Kidney (tissue), 14 donors: Measurements from ENCODE around the gene DOHH. TPM values are rescaled to one million over a fixed set of nuclear protein-coding genes. Genes with fewer than 3 reads are reported as not detected.

Experiments used
- DNase-seq, 5 donors: peaks; one replicate each; pipeline ENCODE4 v3.0.0-alpha.2; 2013 to 2020
- FAIRE-seq: peaks from 2 replicates; lab custom pipeline; 2012; peaks lifted over from hg19 to GRCh38; lab: Jason Lieb, UNC
- H3K27ac ChIP-seq, 2 donors: one replicate each; pipeline ENCODE4 v1.7.0; 2013; ENCODE audit warnings: low read depth in 2 of 2, low read length in 2 of 2, inconsistent platforms in 1 of 2
- H3K27me3 ChIP-seq: one replicate; pipeline ENCODE4 v1.7.1; 2013; ENCODE audit warnings: low read length, inconsistent platforms; ENCODE audit not compliant: control insufficient read depth, insufficient read depth
- H3K36me3 ChIP-seq, 3 donors: one replicate each; pipeline versions ENCODE4 v1.7.0 to v1.7.1; 2013; ENCODE audit warnings: low read length in 3 of 3, control low read depth in 1 of 3, inconsistent platforms in 1 of 3; ENCODE audit not compliant: insufficient read depth in 3 of 3, control insufficient read depth in 2 of 3
- H3K4me1 ChIP-seq, 3 donors: one replicate each; pipeline versions ENCODE4 v1.7.0 to v1.7.1; 2013; ENCODE audit warnings: low read length in 3 of 3, inconsistent platforms in 1 of 3, low read depth in 1 of 3; ENCODE audit not compliant: control insufficient read depth in 2 of 3, insufficient read depth in 2 of 3
- H3K4me3 ChIP-seq, 3 donors: one replicate each; pipeline versions ENCODE4 v1.7.0 to v1.8.1; 2013; ENCODE audit warnings: low read length in 3 of 3, control low read depth in 1 of 3, inconsistent platforms in 1 of 3
- H3K9ac ChIP-seq, 3 donors: one replicate each; pipeline versions ENCODE4 v1.7.0 to v1.7.1; 2013; ENCODE audit warnings: low read length in 3 of 3, control low read depth in 1 of 3, inconsistent platforms in 1 of 3
- H3K9me3 ChIP-seq, 3 donors: one replicate each; pipeline versions ENCODE4 v1.7.0 to v1.7.1; 2013; ENCODE audit warnings: low read length in 3 of 3, control low read depth in 1 of 3, inconsistent platforms in 1 of 3; ENCODE audit not compliant: control insufficient read depth in 2 of 3, insufficient read depth in 1 of 3
- CTCF ChIP-seq: IDR thresholded peaks from 3 replicates; pipeline ENCODE4 v1.5.1; 2012; ENCODE audit warnings: mild to moderate bottlenecking, moderate library complexity, borderline replicate concordance; ENCODE audit not compliant: insufficient read depth; ENCODE audit errors: extremely low read depth
- intact Hi-C: fragments of 100-400 bp; cut with DNase I; formaldehyde crosslinking; loops from one replicate; pipeline ENCODE4 v1.11.1; 2022
- polyA plus RNA-seq: library from polyadenylated mRNA; stranded (reverse); fragments of 350-450 nt; fragmentation: Illumina TruSeq; extraction: RNeasy Lipid Tissue Mini Kit (QIAGEN cat#74804); gene quantifications from one replicate; pipeline ENCODE4 v1.2.3, GENCODE V29; 2014; ENCODE audit warnings: low read depth, low replicate concordance; ENCODE audit not compliant: insufficient read depth
- total RNA-seq: library from RNA; stranded (reverse); fragmentation: NEBNext Ultra II Directional; extraction: Animal tissue kit (Norgen Biotek cat#: 25700); gene quantifications from one replicate; pipeline ENCODE4 v1.2.1, GENCODE V29; 2021
- donor health status: control.
- donor health status: control.
- donor health status: control.
- donor health status: control.
- donor health status: control.
- donor health status: DM: yes; HTN: yes; CAD: no.
- donor health status: Normal renal cell carcinoma (clear cell type).

Gene DOHH
- total and polyA plus RNA-seq, 2 donors from 2014 or later: 12.2 to 20.2 TPM

- DNase-seq (no peak), FAIRE-seq (no peak)
- Histone ChIP-seq H3K27me3 (no peaks in the 10 kb centered on the region), H3K9ac (no peak overlapping the region), H3K4me1 (peaks cover 0 to 17% (median 4%) of the 10 kb centered on the region in 3 donors), H3K27ac (no peak overlapping the region), H3K4me3 (no peak overlapping the region), H3K9me3 (no peaks in the 10 kb centered on the region), H3K36me3 (no peaks in the 10 kb centered on the region)
- intact Hi-C loops: no loop called here
- TF ChIP-seq CTCF: no peak
Measured at GRCh38 chr19:3503036-3503572, 2.6 kb upstream of the DOHH start.

DNA sequence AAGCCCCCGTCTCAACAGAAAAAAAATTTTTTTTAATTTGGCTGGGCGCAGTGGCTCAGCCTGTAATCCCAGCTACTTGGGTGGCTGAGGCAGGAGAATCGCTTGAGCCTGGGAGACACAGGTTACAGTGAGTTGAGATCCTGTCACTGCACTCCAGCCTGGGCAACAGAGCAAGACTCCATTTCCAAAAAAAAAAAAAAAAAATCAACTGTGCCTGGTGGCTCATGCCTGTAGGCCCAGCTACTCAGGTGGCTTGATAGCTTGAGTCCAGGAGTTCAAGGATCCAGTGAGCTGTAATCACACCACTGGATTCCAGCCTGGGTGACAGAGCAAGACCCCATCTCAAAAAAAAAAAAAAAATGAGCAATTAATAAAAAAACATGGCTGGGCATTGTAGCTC is 1.3 kb upstream of the DOHH start:
- peaks cover 0 to 18% (median 4%) of the 10 kb centered on the region in 3 donors for H3K4me1 ChIP-seq
- intact Hi-C loops: no loop called here
- FAIRE-seq (no peak), DNase-seq (no peak)
- H3K9me3 ChIP-seq: no peaks in the 10 kb centered on the region
- TF ChIP-seq CTCF: no peak
- H3K4me3 ChIP-seq: no peak overlapping the region
- H3K27ac ChIP-seq: no peak overlapping the region
- no peaks in the 10 kb centered on the region for H3K27me3 ChIP-seq
- no peak overlapping the region for H3K9ac ChIP-seq
- no peaks in the 10 kb centered on the region for H3K36me3 ChIP-seq

DNA sequence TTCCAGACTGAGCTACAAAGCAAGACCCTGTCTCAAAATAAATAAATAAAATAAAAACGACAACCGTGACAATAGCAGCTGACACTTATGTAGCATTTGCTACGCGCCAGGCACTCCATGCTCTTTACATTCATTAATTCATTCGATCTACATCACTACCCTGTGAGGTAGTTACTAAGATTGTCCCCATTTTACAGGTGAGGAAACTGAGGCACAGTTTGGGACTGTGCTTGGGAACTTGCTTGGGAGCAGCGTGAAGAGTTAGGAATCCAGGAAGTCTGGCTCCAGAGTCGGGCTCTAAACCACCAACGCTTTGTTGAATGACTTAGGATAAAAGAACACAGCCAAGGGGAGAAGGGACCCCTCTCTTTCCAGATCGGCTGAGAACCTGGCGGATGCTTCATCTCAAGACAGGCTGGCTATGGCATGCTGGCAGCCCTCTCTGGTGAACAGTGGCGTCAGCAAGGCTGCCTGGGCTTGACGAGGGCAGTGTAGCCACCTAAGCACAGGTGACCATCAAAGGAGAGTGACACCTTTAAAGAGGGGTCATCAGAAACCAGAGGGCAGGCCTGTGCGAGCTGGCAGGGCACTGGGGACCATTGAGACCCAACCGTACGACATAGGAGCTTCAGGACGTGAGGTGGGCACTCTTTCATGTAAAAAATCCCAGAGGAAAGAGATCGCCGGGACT is 591 bp downstream of the DOHH start:
- H3K27me3 ChIP-seq: no peaks in the 10 kb centered on the region
- FAIRE-seq (no peak), DNase-seq (no peak)
- no peaks in the 10 kb centered on the region for H3K9me3 ChIP-seq
- H3K27ac ChIP-seq: peak overlapping the region; percentile 88 to 99
- intact Hi-C loops: no loop called here
- peaks cover 0 to 15% (median 4%) of the 10 kb centered on the region in 3 donors for H3K4me1 ChIP-seq
- H3K4me3 ChIP-seq: peak overlapping the region; percentile 84 to 96 (median 94)
- no peak for TF ChIP-seq CTCF
- peaks cover 2 to 7% (median 3%) of the 10 kb centered on the region in 3 donors for H3K36me3 ChIP-seq
- H3K9ac ChIP-seq: peak overlapping the region; percentile 66 to 92 (median 89)
